CD4-positive, alpha-beta T cell treated with Interferon alpha-2 for 1 hour (primary cell): ENCODE data around the gene GLG1.
"Not testable (repeated sequence)": the region's sequence is repeated elsewhere in the genome, so short reads cannot be mapped to it uniquely, and the experiment has no call there.

Experiments used
- DNase-seq, 2 donors: peaks; one replicate each; pipeline ENCODE4 v3.0.0-alpha.2; 2020 to 2022

The GLG1 gene

GRCh38 chr16:74573622-74574021 is 33.3 kb downstream of the GLG1 start:
- DNase-seq = no peak

- DNase-seq = no peak
These were observed 36.3 kb downstream of the GLG1 start for GRCh38 chr16:74570412-74571301.

GRCh38 chr16:74568961-74569631 is 37.8 kb downstream of the GLG1 start:
- no peak for DNase-seq

- no peak for DNase-seq
These were observed 39.0 kb downstream of the GLG1 start for GRCh38 chr16:74567901-74568300.

GRCh38 chr16:74565378-74565777 is 41.5 kb downstream of the GLG1 start:
- no peak for DNase-seq

GRCh38 chr16:74564451-74564984 is 42.4 kb downstream of the GLG1 start:
- DNase-seq = no peak

- DNase-seq = peak; percentile 8 to 49
These were observed 43.1 kb downstream of the GLG1 start for GRCh38 chr16:74563828-74564263.

GRCh38 chr16:74562117-74562516 is 44.8 kb downstream of the GLG1 start:
- no peak for DNase-seq

- no peak for DNase-seq
These were observed 45.3 kb downstream of the GLG1 start for GRCh38 chr16:74561626-74562025.

GRCh38 chr16:74560912-74561311 is 46.0 kb downstream of the GLG1 start:
- no peak for DNase-seq

- no peak for DNase-seq
These were observed 48.0 kb downstream of the GLG1 start for GRCh38 chr16:74558873-74559272.

- DNase-seq = no peak
These were observed 49.6 kb downstream of the GLG1 start for GRCh38 chr16:74557275-74557674.

GRCh38 chr16:74556375-74556922 is 50.5 kb downstream of the GLG1 start:
- no peak for DNase-seq

GRCh38 chr16:74552357-74552756 is 54.6 kb downstream of the GLG1 start:
- not testable (repeated sequence) for DNase-seq

GRCh38 chr16:74550227-74551019 is 56.5 kb downstream of the GLG1 start:
- not testable (repeated sequence) for DNase-seq

- not testable (repeated sequence) for DNase-seq
These were observed 60.8 kb downstream of the GLG1 start for GRCh38 chr16:74546112-74546511.

- DNase-seq = not testable (repeated sequence)
These were observed 63.9 kb downstream of the GLG1 start for GRCh38 chr16:74542911-74543578.

GRCh38 chr16:74540663-74541062 is 66.3 kb downstream of the GLG1 start:
- not testable (repeated sequence) for DNase-seq

- DNase-seq = not testable (repeated sequence)
These were observed 68.1 kb downstream of the GLG1 start for GRCh38 chr16:74538801-74539200.

- DNase-seq = not testable (repeated sequence)
These were observed 69.2 kb downstream of the GLG1 start for GRCh38 chr16:74537746-74538145.

GRCh38 chr16:74534650-74535049 is 72.3 kb downstream of the GLG1 start:
- DNase-seq = not testable (repeated sequence)

GRCh38 chr16:74524926-74525325 is 82.0 kb downstream of the GLG1 start:
- no peak for DNase-seq
